ENCODE data around the gene CTSG.
"Not testable (repeated sequence)": the region's sequence is repeated elsewhere in the genome, so short reads cannot be mapped to it uniquely, and the experiment has no call there.

CTSG gene

GRCh38 chr14:24595073-24595808 is 19.2 kb upstream of the CTSG start:
- DNase-seq (ENCODE audit: low read depth): no peak
- TF ChIP-seq MAX (IDR thresholded peaks at IDR 0.05; ENCODE audit: low read depth, low read length) (no peak), POLR2A (IDR thresholded peaks at IDR 0.05; ENCODE audit: extremely low read depth, insufficient read length) (no peak), MYC (IDR thresholded peaks at IDR 0.05; ENCODE audit: low read depth, low read length) (no peak)
- H3K4me3 ChIP-seq (ENCODE audit: low read depth, low read length): no peak overlapping the region

- not testable (repeated sequence) for DNase-seq (ENCODE audit: low read depth); H3K4me3 ChIP-seq (ENCODE audit: low read depth, low read length)
These were observed 15.0 kb upstream of the CTSG start for GRCh38 chr14:24591004-24591403.

- H3K4me3 ChIP-seq (ENCODE audit: low read depth, low read length); DNase-seq (ENCODE audit: low read depth): not testable (repeated sequence)
These were observed 8.4 kb upstream of the CTSG start for GRCh38 chr14:24584402-24584801.

GRCh38 chr14:24578558-24578957 is 2.5 kb upstream of the CTSG start:
- TF ChIP-seq MYC (IDR thresholded peaks at IDR 0.05; ENCODE audit: low read depth, low read length): no peak
- no peak for TF ChIP-seq MAX (IDR thresholded peaks at IDR 0.05; ENCODE audit: low read depth, low read length)
- TF ChIP-seq POLR2A (IDR thresholded peaks at IDR 0.05; ENCODE audit: extremely low read depth, insufficient read length): no peak
- no peak for TF ChIP-seq CTCF (IDR thresholded peaks at IDR 0.05; ENCODE audit: low read depth, low read length)
- no peak overlapping the region for H3K4me3 ChIP-seq (ENCODE audit: low read depth, low read length)
- DNase-seq (ENCODE audit: low read depth): no peak

- H3K4me3 ChIP-seq (ENCODE audit: low read depth, low read length): peak overlapping the region; percentile 54
- DNase-seq (ENCODE audit: low read depth): peak; percentile 64
- no peak for TF ChIP-seq MYC (IDR thresholded peaks at IDR 0.05; ENCODE audit: low read depth, low read length)
- no peak for TF ChIP-seq MAX (IDR thresholded peaks at IDR 0.05; ENCODE audit: low read depth, low read length)
- no peak for TF ChIP-seq POLR2A (IDR thresholded peaks at IDR 0.05; ENCODE audit: extremely low read depth, insufficient read length)
- no peak for TF ChIP-seq CTCF (IDR thresholded peaks at IDR 0.05; ENCODE audit: low read depth, low read length)
These were observed 721 bp upstream of the CTSG start for GRCh38 chr14:24576771-24577170.

- TF ChIP-seq POLR2A (IDR thresholded peaks at IDR 0.05; ENCODE audit: extremely low read depth, insufficient read length): no peak
- TF ChIP-seq MYC (IDR thresholded peaks at IDR 0.05; ENCODE audit: low read depth, low read length): no peak
- TF ChIP-seq MAX (IDR thresholded peaks at IDR 0.05; ENCODE audit: low read depth, low read length): no peak
- TF ChIP-seq CTCF (IDR thresholded peaks at IDR 0.05; ENCODE audit: low read depth, low read length): no peak
These were observed 1.8 kb downstream of the CTSG start for GRCh38 chr14:24574206-24574774.

GRCh38 chr14:24566318-24566717 is 9.7 kb downstream of the CTSG start:
- no peak for TF ChIP-seq CTCF (IDR thresholded peaks at IDR 0.05; ENCODE audit: low read depth, low read length)
- TF ChIP-seq POLR2A (IDR thresholded peaks at IDR 0.05; ENCODE audit: extremely low read depth, insufficient read length): no peak
- H3K4me3 ChIP-seq (ENCODE audit: low read depth, low read length): no peak overlapping the region
- no peak for DNase-seq (ENCODE audit: low read depth)

More at GRCh38 chr14:24574206-24574774, 1.8 kb downstream of the CTSG start:
- DNase-seq (ENCODE audit: low read depth): no peak
- peak overlapping the region; percentile 54 for H3K4me3 ChIP-seq (ENCODE audit: low read depth, low read length)

All from NB4 (cell line).